IMR-90 (cell line): ENCODE measurements around the gene MEGF6. TPM values are rescaled to one million over a fixed set of nuclear protein-coding genes. Genes with fewer than 3 reads are reported as not detected.

Source experiments
- ATAC-seq: fragments of 200-7000 bp; cut with Tn5 transposase; 2 replicates; pipeline ENCODE4 v1.9.1; 2020; ENCODE audit warnings: low read depth, mild to moderate bottlenecking, moderate library complexity
- BruUV-seq: library from RNA; stranded (reverse); fragments of 400-500 nt; replicated peaks from 2 replicates; lab custom pipeline; 2021; lab: Mats Ljungman, UMichigan
- CTCF ChIA-PET: fragments of 300-600 bp; formaldehyde crosslinking; extraction: SDS; loops from one replicate; lab custom pipeline; 2021; ENCODE audit warnings: antibody characterized with exemption; lab: Yijun Ruan, JAX
- POLR2A ChIA-PET: fragments of 300-600 bp; sonication (Branson Sonifier 250); formaldehyde crosslinking; loops from one replicate; lab custom pipeline; 2022; ENCODE audit warnings: antibody characterized with exemption; ENCODE audit not compliant: unreplicated experiment; lab: Charles Lee
- DNase-seq: peaks from one replicate; pipeline ENCODE4 v3.0.0; 2013
- H2AFZ ChIP-seq: replicated peaks from 2 replicates; pipeline ENCODE3; 2013; ENCODE audit warnings: low read length, mild to moderate bottlenecking; ENCODE audit not compliant: poor library complexity
- H2AK5ac ChIP-seq: 2 replicates; pipeline ENCODE4 v1.6.1; 2013; ENCODE audit warnings: low read depth, low read length, inconsistent platforms
- H2AK9ac ChIP-seq: replicated peaks from 2 replicates; pipeline ENCODE3; 2013; ENCODE audit warnings: mild to moderate bottlenecking, low read depth, low read length, moderate library complexity; ENCODE audit not compliant: poor library complexity
- H2BK120ac ChIP-seq: 2 replicates; pipeline ENCODE4 v1.6.1; 2013; ENCODE audit warnings: low read depth, low read length, inconsistent platforms
- H2BK15ac ChIP-seq: 3 replicates; pipeline ENCODE4 v1.6.1; 2013; ENCODE audit warnings: low read depth, low read length, inconsistent platforms
- H2BK20ac ChIP-seq: 2 replicates; pipeline ENCODE4 v1.6.1; 2013; ENCODE audit warnings: low read depth, mild to moderate bottlenecking, inconsistent platforms, low read length, moderate library complexity
- H2BK5ac ChIP-seq: 2 replicates; pipeline ENCODE4 v1.6.1; 2013; ENCODE audit warnings: mild to moderate bottlenecking, low read depth, low read length, inconsistent platforms; ENCODE audit not compliant: poor library complexity, severe bottlenecking
- H3K14ac ChIP-seq: replicated peaks from 2 replicates; pipeline ENCODE4 v1.6.1; 2013; ENCODE audit warnings: low read depth, low read length, inconsistent platforms
- H3K18ac ChIP-seq: 2 replicates; pipeline ENCODE4 v1.6.1; 2013; ENCODE audit warnings: low read depth, low read length, control low read depth
- H3K23ac ChIP-seq: 2 replicates; pipeline ENCODE4 v1.6.1; 2013; ENCODE audit warnings: low read depth, low read length, inconsistent platforms
- H3K27ac ChIP-seq: 2 replicates; pipeline ENCODE4 v1.5.1; 2013; ENCODE audit warnings: mild to moderate bottlenecking, control low read depth, low read length; ENCODE audit not compliant: insufficient read depth
- H3K27me3 ChIP-seq: 2 replicates; pipeline ENCODE4 v1.6.1; 2013; ENCODE audit warnings: low read length; ENCODE audit not compliant: control insufficient read depth, insufficient read depth
- H3K36me3 ChIP-seq: 2 replicates; pipeline ENCODE4 v1.6.1; 2013; ENCODE audit warnings: low read length, mixed read lengths; ENCODE audit not compliant: control insufficient read depth, insufficient read depth
- H3K4ac ChIP-seq: 2 replicates; pipeline ENCODE4 v1.6.1; 2013; ENCODE audit warnings: low read depth, low read length, inconsistent platforms
- H3K4me1 ChIP-seq: 2 replicates; pipeline ENCODE4 v1.6.1; 2013; ENCODE audit warnings: low read length, mixed read lengths; ENCODE audit not compliant: control insufficient read depth, insufficient read depth
- H3K4me2 ChIP-seq: 2 replicates; pipeline ENCODE4 v1.6.1; 2013; ENCODE audit warnings: low read depth, mild to moderate bottlenecking, control low read depth, low read length, moderate library complexity
- H3K4me3 ChIP-seq: 2 replicates; pipeline ENCODE4 v1.5.1; 2013; ENCODE audit warnings: low read depth, mild to moderate bottlenecking, control low read depth, low read length, moderate library complexity; ENCODE audit not compliant: insufficient read depth
- H3K56ac ChIP-seq: 2 replicates; pipeline ENCODE4 v1.6.1; 2013; ENCODE audit warnings: low read length, inconsistent platforms; ENCODE audit not compliant: insufficient read depth; ENCODE audit errors: extremely low read depth
- H3K79me1 ChIP-seq, 2 experiments: 2 replicates each; pipeline ENCODE4 v1.6.1; 2013; ENCODE audit warnings: low read length in 2 of 2, inconsistent platforms in 1 of 2, low read depth in 1 of 2
- H3K9ac ChIP-seq: 2 replicates; pipeline ENCODE4 v1.6.1; 2013; ENCODE audit warnings: low read depth, low read length, control low read depth
- H3K9me1 ChIP-seq: 2 replicates; pipeline ENCODE4 v1.6.1; 2013; ENCODE audit warnings: low read length, inconsistent platforms; ENCODE audit not compliant: insufficient read depth
- H3K9me3 ChIP-seq: 2 replicates; pipeline ENCODE4 v1.6.1; 2013; ENCODE audit warnings: low read length; ENCODE audit not compliant: control insufficient read depth, insufficient read depth
- H4K20me1 ChIP-seq: 2 replicates; pipeline ENCODE4 v1.6.1; 2013; ENCODE audit warnings: low read length, inconsistent platforms; ENCODE audit not compliant: insufficient read depth
- H4K5ac ChIP-seq: 2 replicates; pipeline ENCODE4 v1.6.1; 2013; ENCODE audit warnings: mild to moderate bottlenecking, low read depth, low read length, control low read depth
- H4K8ac ChIP-seq, 2 experiments: 2 replicates each; pipeline ENCODE4 v1.6.1; 2013; ENCODE audit warnings: low read depth in 2 of 2, low read length in 2 of 2, control low read depth in 1 of 2, inconsistent platforms in 1 of 2
- H4K91ac ChIP-seq: 2 replicates; pipeline ENCODE4 v1.6.1; 2013; ENCODE audit warnings: low read depth, low read length, inconsistent platforms; ENCODE audit not compliant: insufficient read depth
- BHLHE40 ChIP-seq: fragments of 150-350 bp; IDR thresholded peaks from 2 replicates; pipeline ENCODE4 v1.6.1; 2016; ENCODE audit warnings: mild to moderate bottlenecking, low read depth, low read length
- CEBPB ChIP-seq: IDR thresholded peaks from 2 replicates; pipeline ENCODE4 v1.6.1; 2012; ENCODE audit warnings: low read depth, low read length, improper control_type of control experiment
- CHD1 ChIP-seq: IDR thresholded peaks from 2 replicates; pipeline ENCODE4 v1.6.1; 2012; ENCODE audit warnings: low read depth, low read length, improper control_type of control experiment
- FOS ChIP-seq: fragments of 150-350 bp; IDR thresholded peaks from 2 replicates; pipeline ENCODE4 v1.6.1; 2016; ENCODE audit warnings: low read depth, low read length
- MAFK ChIP-seq: IDR thresholded peaks from 2 replicates; pipeline ENCODE4 v1.6.1; 2012; ENCODE audit warnings: low read depth, low read length, improper control_type of control experiment
- MAZ ChIP-seq: IDR thresholded peaks from 2 replicates; pipeline ENCODE4 v1.6.1; 2012; ENCODE audit warnings: low read depth, mild to moderate bottlenecking, low read length, improper control_type of control experiment, moderate library complexity, borderline replicate concordance
- MXI1 ChIP-seq: IDR thresholded peaks from 2 replicates; pipeline ENCODE4 v1.6.1; 2012; ENCODE audit warnings: low read depth, mild to moderate bottlenecking, low read length, moderate library complexity, borderline replicate concordance
- NFE2L2 ChIP-seq: fragments of 150-350 bp; IDR thresholded peaks from 2 replicates; pipeline ENCODE4 v1.6.1; 2016; ENCODE audit warnings: low read depth, mild to moderate bottlenecking, low read length
- POLR2A ChIP-seq: IDR thresholded peaks from 2 replicates; pipeline ENCODE4 v1.6.1; 2012; ENCODE audit warnings: mild to moderate bottlenecking, low read depth, low read length
- RAD21 ChIP-seq: IDR thresholded peaks from 2 replicates; pipeline ENCODE4 v1.6.1; 2012; ENCODE audit warnings: low read length, improper control_type of control experiment
- RCOR1 ChIP-seq: IDR thresholded peaks from 2 replicates; pipeline ENCODE4 v1.6.1; 2012; ENCODE audit warnings: mild to moderate bottlenecking, low read length, improper control_type of control experiment; ENCODE audit not compliant: insufficient replicate concordance
- RFX5 ChIP-seq: IDR thresholded peaks from 2 replicates; pipeline ENCODE4 v1.8.0; 2012; ENCODE audit warnings: low read depth, mild to moderate bottlenecking, low read length, moderate library complexity
- SMC3 ChIP-seq: fragments of 150-350 bp; IDR thresholded peaks from 2 replicates; pipeline ENCODE4 v1.6.1; 2016; ENCODE audit warnings: low read depth, mild to moderate bottlenecking, antibody characterized with exemption, low read length, moderate library complexity
- WGBS, 2 experiments: methylation state at CpG; one replicate each; pipeline versions ENCODE4 v1.1.5 to v1.1.7; 2013; ENCODE audit warnings: missing lambda C conversion rate in 2 of 2; ENCODE audit not compliant: insufficient read length in 1 of 2; ENCODE audit errors: extremely low coverage in 2 of 2; 5-methylcytosine and 5-hydroxymethylcytosine counted together
- dilution Hi-C: fragments of 300-500 bp; cut with HindIII; formaldehyde crosslinking; loops from one replicate; pipeline ENCODE4 v1.14.3; 2018; ENCODE audit warnings: low sequenced_read_pairs; ENCODE audit not compliant: unreplicated experiment
- in situ Hi-C: fragments of 300-500 bp; cut with MboI; formaldehyde crosslinking; loops from 3 replicates; pipeline ENCODE4 v1.14.3; 2019; ENCODE audit warnings: low sequenced_read_pairs, inconsistent platforms, mixed read lengths
- intact Hi-C: fragments of 100-400 bp; cut with micrococcal nuclease; formaldehyde crosslinking; loops from 2 replicates; pipeline ENCODE4 v1.10.0; 2022
- polyA plus RNA-seq, 3 experiments: library from polyadenylated mRNA; depleted of rRNA; stranded (reverse); fragments of >200 nt; gene quantifications; 2 replicates each; pipeline ENCODE4 v1.2.3, GENCODE V29; 2012; ENCODE audit warnings: low replicate concordance in 1 of 3
- total RNA-seq: library from RNA; depleted of rRNA; stranded (reverse); fragments of >200 nt; gene quantifications from 2 replicates; pipeline ENCODE4 v1.2.3, GENCODE V29; 2012
- TF ChIP-seq, protein P1 (sequence below): conservative IDR thresholded peaks from 2 replicates; pipeline ENCODE4 v1.5.1; 2012; ENCODE audit warnings: mild to moderate bottlenecking, low read depth, low read length, improper control_type of control experiment
- TF ChIP-seq, protein P2 (sequence below): fragments of 150-350 bp; IDR thresholded peaks from 2 replicates; pipeline ENCODE4 v1.6.1; 2017; ENCODE audit warnings: mild to moderate bottlenecking, antibody characterized with exemption, low read length, low read depth
- TF ChIP-seq, protein P3 (sequence below): fragments of 150-350 bp; IDR thresholded peaks from 2 replicates; pipeline ENCODE4 v1.6.1; 2016; ENCODE audit warnings: low read depth, mild to moderate bottlenecking, low read length, moderate library complexity, borderline replicate concordance

Gene MEGF6
- total and polyA plus RNA-seq, 2 of the 4 experiments (the other 2 are of a cell fraction) = 0.72 to 4.1 TPM

DNA sequence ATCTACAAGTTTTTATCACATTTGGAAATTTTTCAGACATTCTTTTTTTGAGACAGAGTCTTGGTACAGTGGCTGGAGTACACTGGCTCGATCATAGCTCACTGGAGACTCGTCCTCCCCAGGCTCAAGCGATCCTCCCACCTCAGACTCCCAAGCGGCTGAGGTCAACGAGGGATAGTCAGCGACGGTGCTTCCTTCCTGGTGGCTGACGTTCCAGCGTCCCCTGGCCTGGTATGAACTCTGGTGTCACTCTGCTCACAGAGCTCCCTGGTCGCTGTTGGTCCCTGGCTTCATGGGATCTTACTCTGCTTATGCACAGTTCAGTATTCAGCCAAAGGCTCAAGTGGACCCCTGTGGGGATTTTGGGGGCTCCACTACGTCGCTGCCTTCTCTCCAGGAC, 160.3 kb downstream of the MEGF6 start:
- DNase-seq = no peak
- no peak overlapping the region for H2AFZ ChIP-seq
- CTCF ChIA-PET = no interaction called here

More for the DNA sequence above, 160.3 kb downstream of the MEGF6 start:
- Histone ChIP-seq H3K9me3 (no peaks in the 10 kb centered on the region; the same call in 1 of the 2 replicates), H4K8ac (no peak overlapping the region), H3K56ac (no peak overlapping the region), H2BK5ac (no peak overlapping the region), H3K23ac (no peak overlapping the region), H4K5ac (no peak overlapping the region), H3K79me1 (no peaks in the 10 kb centered on the region), H3K27me3 (peaks cover 26% of the 10 kb centered on the region), H3K18ac (no peak overlapping the region), H3K9me1 (no peaks in the 10 kb centered on the region), H3K4me1 (no peaks in the 10 kb centered on the region; the same call in 1 of the 2 replicates), H3K4me2 (no peak overlapping the region), H3K36me3 (no peaks in the 10 kb centered on the region), H2AK5ac (no peak overlapping the region), H2BK120ac (no peak overlapping the region), H3K4me3 (no peak overlapping the region), H4K20me1 (0 out of 2 replicates have a peak, but pooled peaks cover 2% of the 10 kb centered on the region), H2BK20ac (no peak overlapping the region), H2BK15ac (no peak overlapping the region), H3K14ac (no peak overlapping the region), H3K4ac (no peak overlapping the region), H3K27ac (no peak overlapping the region), H4K91ac (no peak overlapping the region), H2AK9ac (no peak overlapping the region), H3K9ac (no peak overlapping the region)
- in situ Hi-C loops (no loop called here), dilution Hi-C loops (no loop called here), intact Hi-C loops (loop anchor here (5.0 kb wide), 2 partner anchors 271 to 351 kb away; no protein-coding TSS in a partner anchor)
- POLR2A ChIA-PET = no interaction called here
- WGBS, 2 experiments = 20% methylated on average over 3 of the region's 12 CpGs; no CpG with 5 or more reads in 1 of the 2 experiments
- TF ChIP-seq RFX5 = no peak
- TF ChIP-seq, protein P1, sequence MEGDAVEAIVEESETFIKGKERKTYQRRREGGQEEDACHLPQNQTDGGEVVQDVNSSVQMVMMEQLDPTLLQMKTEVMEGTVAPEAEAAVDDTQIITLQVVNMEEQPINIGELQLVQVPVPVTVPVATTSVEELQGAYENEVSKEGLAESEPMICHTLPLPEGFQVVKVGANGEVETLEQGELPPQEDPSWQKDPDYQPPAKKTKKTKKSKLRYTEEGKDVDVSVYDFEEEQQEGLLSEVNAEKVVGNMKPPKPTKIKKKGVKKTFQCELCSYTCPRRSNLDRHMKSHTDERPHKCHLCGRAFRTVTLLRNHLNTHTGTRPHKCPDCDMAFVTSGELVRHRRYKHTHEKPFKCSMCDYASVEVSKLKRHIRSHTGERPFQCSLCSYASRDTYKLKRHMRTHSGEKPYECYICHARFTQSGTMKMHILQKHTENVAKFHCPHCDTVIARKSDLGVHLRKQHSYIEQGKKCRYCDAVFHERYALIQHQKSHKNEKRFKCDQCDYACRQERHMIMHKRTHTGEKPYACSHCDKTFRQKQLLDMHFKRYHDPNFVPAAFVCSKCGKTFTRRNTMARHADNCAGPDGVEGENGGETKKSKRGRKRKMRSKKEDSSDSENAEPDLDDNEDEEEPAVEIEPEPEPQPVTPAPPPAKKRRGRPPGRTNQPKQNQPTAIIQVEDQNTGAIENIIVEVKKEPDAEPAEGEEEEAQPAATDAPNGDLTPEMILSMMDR = no peak
- TF ChIP-seq, protein P2, sequence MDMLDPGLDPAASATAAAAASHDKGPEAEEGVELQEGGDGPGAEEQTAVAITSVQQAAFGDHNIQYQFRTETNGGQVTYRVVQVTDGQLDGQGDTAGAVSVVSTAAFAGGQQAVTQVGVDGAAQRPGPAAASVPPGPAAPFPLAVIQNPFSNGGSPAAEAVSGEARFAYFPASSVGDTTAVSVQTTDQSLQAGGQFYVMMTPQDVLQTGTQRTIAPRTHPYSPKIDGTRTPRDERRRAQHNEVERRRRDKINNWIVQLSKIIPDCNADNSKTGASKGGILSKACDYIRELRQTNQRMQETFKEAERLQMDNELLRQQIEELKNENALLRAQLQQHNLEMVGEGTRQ = no peak
- TF ChIP-seq MAZ = no peak
- TF ChIP-seq CHD1 = no peak
- TF ChIP-seq, protein P3, sequence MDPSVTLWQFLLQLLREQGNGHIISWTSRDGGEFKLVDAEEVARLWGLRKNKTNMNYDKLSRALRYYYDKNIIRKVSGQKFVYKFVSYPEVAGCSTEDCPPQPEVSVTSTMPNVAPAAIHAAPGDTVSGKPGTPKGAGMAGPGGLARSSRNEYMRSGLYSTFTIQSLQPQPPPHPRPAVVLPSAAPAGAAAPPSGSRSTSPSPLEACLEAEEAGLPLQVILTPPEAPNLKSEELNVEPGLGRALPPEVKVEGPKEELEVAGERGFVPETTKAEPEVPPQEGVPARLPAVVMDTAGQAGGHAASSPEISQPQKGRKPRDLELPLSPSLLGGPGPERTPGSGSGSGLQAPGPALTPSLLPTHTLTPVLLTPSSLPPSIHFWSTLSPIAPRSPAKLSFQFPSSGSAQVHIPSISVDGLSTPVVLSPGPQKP = no peak
- no peak for TF ChIP-seq BHLHE40
- TF ChIP-seq POLR2A = no peak
- TF ChIP-seq RCOR1 = no peak
- TF ChIP-seq CEBPB = no peak
- no peak for TF ChIP-seq SMC3
- no peak for TF ChIP-seq NFE2L2
- TF ChIP-seq MAFK = no peak
- no peak for TF ChIP-seq FOS
- TF ChIP-seq MXI1 = no peak
- TF ChIP-seq RAD21 = no peak
- BruUV-seq = no TSS peak
- no peak for ATAC-seq
